A549 (cell line): ENCODE measurements around the gene CTNND2.

Experiments
- CEBPB ChIP-seq, 2 experiments: fragments of >200 bp in 1 of 2; sonication (Bioruptor Twin) in 1 of 2; formaldehyde crosslinking in 1 of 2; IDR thresholded peaks; 2 replicates each; pipeline ENCODE4 v1.6.1; 2012 to 2016
- FOSL2 ChIP-seq, 2 experiments: fragments of 450-650 bp in 1 of 2; fragments of >200 bp in 1 of 2; sonication (Bioruptor Twin) in 1 of 2; formaldehyde crosslinking; IDR thresholded peaks; 2 replicates each; pipeline versions ENCODE4 v1.5.0 to v1.6.1; 2016 to 2020; ENCODE audit warnings: mild to moderate bottlenecking in 1 of 2, moderate library complexity in 1 of 2
- HOXA7 ChIP-seq: fragments of 250-450 bp; sonication (Bioruptor Pico); IDR thresholded peaks from 2 replicates; pipeline ENCODE4 v1.5.0; 2020; ENCODE audit warnings: mild to moderate bottlenecking, moderate library complexity
- JUNB ChIP-seq: fragments of >200 bp; sonication (Bioruptor Twin); formaldehyde crosslinking; IDR thresholded peaks from 2 replicates; pipeline ENCODE4 v1.6.1; 2016
- PHF8 ChIP-seq: fragments of 200-600 bp; sonication (generic); IDR thresholded peaks from 2 replicates; pipeline ENCODE4 v1.6.1; 2016; ENCODE audit warnings: low read depth, mild to moderate bottlenecking, antibody characterized with exemption, moderate library complexity, borderline replicate concordance
- POLR2A ChIP-seq: IDR thresholded peaks from 2 replicates; pipeline ENCODE4 v1.6.1; 2012; ENCODE audit warnings: mild to moderate bottlenecking, low read length
- RAD21 ChIP-seq, 2 experiments: fragments of >200 bp in 1 of 2; sonication (Bioruptor Twin) in 1 of 2; formaldehyde crosslinking in 1 of 2; IDR thresholded peaks in 1 of 2; conservative IDR thresholded peaks in 1 of 2; 2 replicates in 1 of 2; 3 replicates in 1 of 2; pipeline ENCODE4 v1.6.1; 2012 to 2018; ENCODE audit warnings: inconsistent platforms in 1 of 2
- TF ChIP-seq, protein P1 (sequence below): fragments of >200 bp; sonication (Bioruptor Twin); formaldehyde crosslinking; IDR thresholded peaks from 3 replicates; pipeline ENCODE4 v1.5.1; 2016
- TF ChIP-seq, protein P2 (sequence below): fragments of 450-650 bp; IDR thresholded peaks from 2 replicates; pipeline ENCODE4 v1.6.1; 2014; ENCODE audit warnings: antibody characterized with exemption
- TF ChIP-seq, protein P3 (sequence below): IDR thresholded peaks from 2 replicates; pipeline ENCODE4 v1.6.1; 2012

DNA sequence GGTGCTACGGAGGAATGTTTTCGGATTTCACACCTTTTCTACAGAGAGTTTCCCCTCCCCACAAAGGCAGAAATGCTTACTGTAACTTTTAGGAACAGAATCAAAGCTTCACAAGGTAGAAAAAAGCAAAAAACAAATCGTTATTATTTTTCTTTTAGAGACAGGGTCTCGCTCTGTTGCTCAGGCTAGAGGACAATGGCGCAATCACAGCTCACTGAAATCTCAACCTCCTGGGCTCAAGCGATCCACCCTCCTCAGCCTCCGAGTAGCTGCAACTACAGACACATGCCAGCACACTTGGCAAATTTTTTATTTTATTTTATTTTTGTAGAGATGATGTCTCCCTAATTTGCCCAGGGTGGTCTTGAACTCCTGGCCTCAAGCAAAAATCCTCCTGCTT lies 394.5 kb downstream of the CTNND2 start:
- TF ChIP-seq CEBPB (IDR thresholded peaks at IDR 0.05) (no peak), RAD21 (conservative IDR thresholded peaks at IDR 0.05 in 1 of 2, IDR thresholded peaks at IDR 0.05 in 1 of 2) (no peak), POLR2A (no peak), JUNB (no peak), FOSL2 (IDR thresholded peaks at IDR 0.05) (no peak), FOSL2 (CRISPR knock-in tag; IDR thresholded peaks at IDR 0.05) (no peak), HOXA7 (CRISPR knock-in tag) (no peak), PHF8 (no peak)
- TF ChIP-seq, protein P1, sequence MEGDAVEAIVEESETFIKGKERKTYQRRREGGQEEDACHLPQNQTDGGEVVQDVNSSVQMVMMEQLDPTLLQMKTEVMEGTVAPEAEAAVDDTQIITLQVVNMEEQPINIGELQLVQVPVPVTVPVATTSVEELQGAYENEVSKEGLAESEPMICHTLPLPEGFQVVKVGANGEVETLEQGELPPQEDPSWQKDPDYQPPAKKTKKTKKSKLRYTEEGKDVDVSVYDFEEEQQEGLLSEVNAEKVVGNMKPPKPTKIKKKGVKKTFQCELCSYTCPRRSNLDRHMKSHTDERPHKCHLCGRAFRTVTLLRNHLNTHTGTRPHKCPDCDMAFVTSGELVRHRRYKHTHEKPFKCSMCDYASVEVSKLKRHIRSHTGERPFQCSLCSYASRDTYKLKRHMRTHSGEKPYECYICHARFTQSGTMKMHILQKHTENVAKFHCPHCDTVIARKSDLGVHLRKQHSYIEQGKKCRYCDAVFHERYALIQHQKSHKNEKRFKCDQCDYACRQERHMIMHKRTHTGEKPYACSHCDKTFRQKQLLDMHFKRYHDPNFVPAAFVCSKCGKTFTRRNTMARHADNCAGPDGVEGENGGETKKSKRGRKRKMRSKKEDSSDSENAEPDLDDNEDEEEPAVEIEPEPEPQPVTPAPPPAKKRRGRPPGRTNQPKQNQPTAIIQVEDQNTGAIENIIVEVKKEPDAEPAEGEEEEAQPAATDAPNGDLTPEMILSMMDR, result no peak
- TF ChIP-seq, protein P2, sequence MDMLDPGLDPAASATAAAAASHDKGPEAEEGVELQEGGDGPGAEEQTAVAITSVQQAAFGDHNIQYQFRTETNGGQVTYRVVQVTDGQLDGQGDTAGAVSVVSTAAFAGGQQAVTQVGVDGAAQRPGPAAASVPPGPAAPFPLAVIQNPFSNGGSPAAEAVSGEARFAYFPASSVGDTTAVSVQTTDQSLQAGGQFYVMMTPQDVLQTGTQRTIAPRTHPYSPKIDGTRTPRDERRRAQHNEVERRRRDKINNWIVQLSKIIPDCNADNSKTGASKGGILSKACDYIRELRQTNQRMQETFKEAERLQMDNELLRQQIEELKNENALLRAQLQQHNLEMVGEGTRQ, result no peak
- TF ChIP-seq, protein P3, sequence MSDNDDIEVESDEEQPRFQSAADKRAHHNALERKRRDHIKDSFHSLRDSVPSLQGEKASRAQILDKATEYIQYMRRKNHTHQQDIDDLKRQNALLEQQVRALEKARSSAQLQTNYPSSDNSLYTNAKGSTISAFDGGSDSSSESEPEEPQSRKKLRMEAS, result no peak
